Trophoblast cell (in vitro differentiated cells and primary cell): ENCODE data around the gene BNIP5.
"Not testable (repeated sequence)": the region's sequence is repeated elsewhere in the genome, so short reads cannot be mapped to it uniquely, and the experiment has no call there.

Experiments used
- DNase-seq, 2 donors: peaks; one replicate each; pipeline ENCODE4 v3.0.0-alpha.2; 2016
- H2AFZ ChIP-seq: 2 replicates; pipeline ENCODE4 v1.6.1; 2013; ENCODE audit warnings: low read length, moderate library complexity, mild to moderate bottlenecking; ENCODE audit not compliant: insufficient read depth, poor library complexity
- H2AK5ac ChIP-seq: 2 replicates; pipeline ENCODE4 v1.6.1; 2013; ENCODE audit warnings: mild to moderate bottlenecking, low read length
- H2BK120ac ChIP-seq: 2 replicates; pipeline ENCODE4 v1.6.1; 2013; ENCODE audit warnings: low read length, mild to moderate bottlenecking, moderate library complexity; ENCODE audit not compliant: insufficient read depth, poor library complexity
- H2BK12ac ChIP-seq: 2 replicates; pipeline ENCODE4 v1.6.1; 2013; ENCODE audit warnings: mild to moderate bottlenecking, low read length, moderate library complexity
- H2BK5ac ChIP-seq: 2 replicates; pipeline ENCODE4 v1.6.1; 2013; ENCODE audit warnings: low read length, low read depth, moderate library complexity, mild to moderate bottlenecking; ENCODE audit not compliant: poor library complexity
- H3K14ac ChIP-seq: 2 replicates; pipeline ENCODE4 v1.6.1; 2013; ENCODE audit warnings: mild to moderate bottlenecking, low read length
- H3K18ac ChIP-seq: 2 replicates; pipeline ENCODE4 v1.6.1; 2013; ENCODE audit warnings: mild to moderate bottlenecking, low read length
- H3K23ac ChIP-seq: 2 replicates; pipeline ENCODE4 v1.6.1; 2013; ENCODE audit warnings: low read length
- H3K27ac ChIP-seq: 2 replicates; pipeline ENCODE4 v1.5.1; 2013; ENCODE audit warnings: low read depth, mild to moderate bottlenecking, inconsistent platforms, low read length, moderate library complexity
- H3K27me3 ChIP-seq: 2 replicates; pipeline ENCODE4 v1.6.1; 2013; ENCODE audit warnings: inconsistent platforms, mild to moderate bottlenecking, low read length, moderate library complexity; ENCODE audit not compliant: insufficient read depth
- H3K36me3 ChIP-seq, 2 experiments: 1 replicate in 1 of 2; 2 replicates in 1 of 2; pipeline ENCODE4 v1.6.1; 2013; ENCODE audit warnings: low read length in 2 of 2, mild to moderate bottlenecking in 2 of 2, moderate library complexity in 1 of 2; ENCODE audit not compliant: insufficient read depth in 2 of 2, control insufficient read depth in 1 of 2
- H3K4ac ChIP-seq: 2 replicates; pipeline ENCODE4 v1.6.1; 2013; ENCODE audit warnings: low read depth, mild to moderate bottlenecking, low read length, moderate library complexity
- H3K4me1 ChIP-seq, 2 experiments: 1 replicate in 1 of 2; 2 replicates in 1 of 2; pipeline ENCODE4 v1.6.1; 2013; ENCODE audit warnings: low read length in 2 of 2, mild to moderate bottlenecking in 2 of 2, moderate library complexity in 1 of 2; ENCODE audit not compliant: insufficient read depth in 2 of 2, control insufficient read depth in 1 of 2
- H3K4me2 ChIP-seq: 2 replicates; pipeline ENCODE4 v1.6.1; 2013; ENCODE audit warnings: inconsistent platforms, mild to moderate bottlenecking, low read length, moderate library complexity
- H3K4me3 ChIP-seq: 2 replicates; pipeline ENCODE4 v1.5.1; 2013; ENCODE audit warnings: mild to moderate bottlenecking, low read depth, low read length, inconsistent platforms
- H3K79me1 ChIP-seq: one replicate; pipeline ENCODE4 v1.6.1; 2013; ENCODE audit warnings: low read length
- H3K79me2 ChIP-seq: 2 replicates; pipeline ENCODE4 v1.6.1; 2013; ENCODE audit warnings: low read length, mild to moderate bottlenecking; ENCODE audit not compliant: control insufficient read depth, insufficient read depth, poor library complexity
- H3K9ac ChIP-seq: 2 replicates; pipeline ENCODE4 v1.6.1; 2013; ENCODE audit warnings: mild to moderate bottlenecking, low read length
- H3K9me3 ChIP-seq: 2 replicates; pipeline ENCODE4 v1.6.1; 2013; ENCODE audit warnings: low read depth, mild to moderate bottlenecking, control low read depth, inconsistent platforms, low read length; ENCODE audit not compliant: insufficient read depth
- H4K12ac ChIP-seq: 2 replicates; pipeline ENCODE4 v1.6.1; 2013; ENCODE audit warnings: low read depth, mild to moderate bottlenecking, low read length, moderate library complexity
- H4K8ac ChIP-seq: 2 replicates; pipeline ENCODE4 v1.6.1; 2013; ENCODE audit warnings: low read depth, mild to moderate bottlenecking, low read length, moderate library complexity
- H4K91ac ChIP-seq: one replicate; pipeline ENCODE4 v1.6.1; 2013; ENCODE audit warnings: low read depth, mild to moderate bottlenecking, low read length, moderate library complexity
- WGBS: extraction: QIAGEN DNeasy Blood & Tissue Kit; methylation state at CpG from one replicate; pipeline ENCODE4 v1.1.7; 2013; ENCODE audit warnings: missing lambda C conversion rate; ENCODE audit not compliant: insufficient read length, insufficient coverage; ENCODE audit errors: extremely low coverage; 5-methylcytosine and 5-hydroxymethylcytosine counted together

BNIP5 gene

DNA sequence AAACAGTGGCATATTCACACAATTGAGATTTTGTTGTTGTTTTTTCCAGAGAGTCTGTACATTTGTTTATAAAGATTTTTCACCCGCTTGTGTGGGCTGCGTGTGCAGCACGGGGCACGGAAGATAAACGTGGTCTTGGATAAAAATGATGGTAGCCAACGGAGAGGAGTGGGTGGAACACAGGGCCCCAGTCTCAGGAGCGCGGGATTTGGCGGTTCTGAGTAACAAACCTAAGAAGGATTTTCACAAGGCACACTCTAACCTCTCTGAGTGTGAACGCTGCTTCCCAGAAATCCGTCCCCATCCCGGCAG lies 3.6 kb upstream of the BNIP5 start:
- H3K27ac ChIP-seq: no peak overlapping the region
- no peak overlapping the region for H3K23ac ChIP-seq
- H2BK12ac ChIP-seq: no peak overlapping the region
- no peaks in the 10 kb centered on the region for H3K79me2 ChIP-seq
- no peak overlapping the region for H3K14ac ChIP-seq
- no peak for DNase-seq
- H2BK5ac ChIP-seq: no peak overlapping the region
- no peaks in the 10 kb centered on the region for H3K79me1 ChIP-seq
- no peaks in the 10 kb centered on the region for H3K27me3 ChIP-seq
- no peak overlapping the region for H4K12ac ChIP-seq
- no peaks in the 10 kb centered on the region for H3K9me3 ChIP-seq
- H3K4ac ChIP-seq: no peak overlapping the region
- no peak overlapping the region for H4K8ac ChIP-seq
- no peak overlapping the region for H2BK120ac ChIP-seq
- peaks cover 3 to 4% of the 10 kb centered on the region in 2 experiments for H3K4me1 ChIP-seq
- H3K4me3 ChIP-seq: no peak overlapping the region
- H3K4me2 ChIP-seq: peak overlapping the region; percentile 44
- no peak overlapping the region for H3K18ac ChIP-seq
- H3K36me3 ChIP-seq: no peaks in the 10 kb centered on the region
- H4K91ac ChIP-seq: no peak overlapping the region
- no peak overlapping the region for H2AK5ac ChIP-seq
- H2AFZ ChIP-seq: no peak overlapping the region
- no CpG with 5 or more reads among the region's 12 CpGs for WGBS
- no peak overlapping the region for H3K9ac ChIP-seq

DNA sequence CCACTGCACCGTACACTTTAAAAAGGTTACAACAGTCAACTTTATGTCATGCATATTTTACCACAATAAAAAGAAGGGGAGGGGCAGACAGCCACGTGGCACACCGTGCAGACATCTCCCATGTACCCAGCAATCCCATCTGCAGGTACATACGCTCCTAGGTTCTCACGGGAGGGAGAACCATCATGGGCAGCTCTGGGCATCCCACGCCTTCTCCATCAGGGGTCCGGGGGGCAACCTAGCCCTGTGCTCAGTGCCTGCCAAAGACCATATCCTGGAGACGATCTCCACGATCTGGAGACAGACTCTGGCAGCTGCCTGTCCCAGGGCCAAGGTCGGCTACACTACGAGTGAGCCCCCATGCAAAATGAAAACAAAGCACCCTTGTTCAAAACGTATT lies 2.5 kb upstream of the BNIP5 start:
- no peaks in the 10 kb centered on the region for H3K79me1 ChIP-seq
- H3K9ac ChIP-seq: no peak overlapping the region
- no peak overlapping the region for H3K23ac ChIP-seq
- H3K9me3 ChIP-seq: no peaks in the 10 kb centered on the region
- no peak overlapping the region for H3K4me2 ChIP-seq
- H2BK5ac ChIP-seq: no peak overlapping the region
- no peak overlapping the region for H2BK120ac ChIP-seq
- H4K91ac ChIP-seq: no peak overlapping the region
- no peaks in the 10 kb centered on the region for H3K79me2 ChIP-seq
- H4K8ac ChIP-seq: no peak overlapping the region
- H3K4ac ChIP-seq: no peak overlapping the region
- no peak overlapping the region for H3K14ac ChIP-seq
- no CpG with 5 or more reads among the region's 12 CpGs for WGBS
- H3K4me3 ChIP-seq: no peak overlapping the region
- H3K27me3 ChIP-seq: no peaks in the 10 kb centered on the region
- no peak overlapping the region for H2AFZ ChIP-seq
- H3K27ac ChIP-seq: no peak overlapping the region
- H2BK12ac ChIP-seq: no peak overlapping the region
- H3K18ac ChIP-seq: no peak overlapping the region
- no peak for DNase-seq
- peaks cover 3 to 4% of the 10 kb centered on the region in 2 experiments for H3K4me1 ChIP-seq
- no peaks in the 10 kb centered on the region for H3K36me3 ChIP-seq
- H4K12ac ChIP-seq: no peak overlapping the region
- H2AK5ac ChIP-seq: no peak overlapping the region

DNA sequence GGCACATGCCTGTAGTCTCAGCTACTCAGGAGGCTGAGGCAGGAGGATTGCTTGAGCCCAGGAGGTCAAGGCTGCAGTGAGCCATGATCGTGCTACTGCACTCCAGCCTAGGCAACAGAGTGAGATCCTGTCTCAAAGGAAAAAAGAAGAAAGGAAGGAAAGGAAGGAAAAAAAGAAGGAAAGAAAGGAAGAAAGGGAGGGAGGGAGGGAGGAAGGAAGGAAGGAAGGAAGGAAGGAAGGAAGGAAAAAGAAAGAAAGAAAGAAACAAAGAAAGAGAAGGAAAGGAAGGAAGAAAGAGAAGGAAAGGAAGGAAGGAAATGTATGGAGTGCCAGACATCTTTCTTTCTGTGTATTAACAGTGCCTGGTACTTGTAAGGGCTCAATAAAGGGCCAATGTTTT lies 1.5 kb upstream of the BNIP5 start:
- not testable (repeated sequence) for H3K27me3 ChIP-seq, H3K27ac ChIP-seq, H3K79me2 ChIP-seq, H4K91ac ChIP-seq, H4K8ac ChIP-seq, H3K9ac ChIP-seq, H3K23ac ChIP-seq, H3K79me1 ChIP-seq, H3K4ac ChIP-seq, H2AFZ ChIP-seq, H3K14ac ChIP-seq, H2BK5ac ChIP-seq, H2BK12ac ChIP-seq, H3K18ac ChIP-seq, H2AK5ac ChIP-seq, H2BK120ac ChIP-seq, H3K4me3 ChIP-seq, H3K36me3 ChIP-seq, H4K12ac ChIP-seq, H3K9me3 ChIP-seq, H3K4me1 ChIP-seq, DNase-seq, H3K4me2 ChIP-seq
- WGBS: no CpG with 5 or more reads among the region's 1 CpG

DNA sequence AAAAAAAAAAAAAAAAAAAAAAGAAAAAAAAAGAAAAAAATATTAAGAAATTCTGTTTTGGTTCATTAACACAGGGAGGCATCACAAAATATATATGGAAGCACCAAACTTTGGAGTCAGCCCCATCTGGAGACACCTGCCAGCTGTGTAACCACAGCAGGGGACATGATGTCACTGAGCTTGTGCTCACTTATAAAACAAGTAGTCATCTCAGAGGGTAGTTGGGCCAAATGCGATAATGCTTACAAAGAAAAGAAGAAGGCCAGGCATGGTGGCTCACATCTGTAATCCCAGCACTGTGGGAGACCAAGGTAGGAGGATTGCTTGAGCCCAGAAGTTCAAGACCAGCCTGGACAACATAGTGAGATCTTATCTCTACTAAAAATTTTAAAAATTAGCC lies 1.1 kb upstream of the BNIP5 start:
- H2AK5ac ChIP-seq: no peak overlapping the region
- no peaks in the 10 kb centered on the region for H3K79me1 ChIP-seq
- no peak overlapping the region for H3K18ac ChIP-seq
- H3K4me3 ChIP-seq: no peak overlapping the region
- peak; percentile 81 to 91 for DNase-seq
- H3K27ac ChIP-seq: no peak overlapping the region
- no peak overlapping the region for H3K4me2 ChIP-seq
- no peak overlapping the region for H4K91ac ChIP-seq
- no peak overlapping the region for H3K14ac ChIP-seq
- no peak overlapping the region for H2BK120ac ChIP-seq
- no peak overlapping the region for H4K8ac ChIP-seq
- no peaks in the 10 kb centered on the region for H3K27me3 ChIP-seq
- H3K9me3 ChIP-seq: no peaks in the 10 kb centered on the region
- H2AFZ ChIP-seq: no peak overlapping the region
- H3K79me2 ChIP-seq: no peaks in the 10 kb centered on the region
- no peak overlapping the region for H2BK5ac ChIP-seq
- H3K4ac ChIP-seq: no peak overlapping the region
- no peak overlapping the region for H2BK12ac ChIP-seq
- no peaks in the 10 kb centered on the region for H3K36me3 ChIP-seq
- no peak overlapping the region for H3K23ac ChIP-seq
- H3K4me1 ChIP-seq: peaks cover 3 to 4% of the 10 kb centered on the region in 2 experiments
- no peak overlapping the region for H3K9ac ChIP-seq
- no peak overlapping the region for H4K12ac ChIP-seq
- WGBS: no CpG with 5 or more reads among the region's 1 CpG
